GM13976 (cell line): ENCODE data around the gene TAAR8.

Experiments
- DNase-seq: peaks from one replicate; pipeline ENCODE4 v3.0.0; 2012; ENCODE audit warnings: low spot score
- in situ Hi-C: fragments of 300-500 bp; cut with MboI; formaldehyde crosslinking; loops from one replicate; pipeline ENCODE4 v1.12.0; 2022; ENCODE audit warnings: low sequenced_read_pairs, mixed read lengths, inconsistent platforms; ENCODE audit not compliant: unreplicated experiment
- TF ChIP-seq, protein P1 (sequence below): IDR thresholded peaks from 2 replicates; pipeline ENCODE4 v1.5.1; 2012; ENCODE audit warnings: borderline replicate concordance, mild to moderate bottlenecking; ENCODE audit not compliant: insufficient read depth; ENCODE audit errors: extremely low read depth, missing control alignments, control extremely low read depth

The TAAR8 gene

DNA sequence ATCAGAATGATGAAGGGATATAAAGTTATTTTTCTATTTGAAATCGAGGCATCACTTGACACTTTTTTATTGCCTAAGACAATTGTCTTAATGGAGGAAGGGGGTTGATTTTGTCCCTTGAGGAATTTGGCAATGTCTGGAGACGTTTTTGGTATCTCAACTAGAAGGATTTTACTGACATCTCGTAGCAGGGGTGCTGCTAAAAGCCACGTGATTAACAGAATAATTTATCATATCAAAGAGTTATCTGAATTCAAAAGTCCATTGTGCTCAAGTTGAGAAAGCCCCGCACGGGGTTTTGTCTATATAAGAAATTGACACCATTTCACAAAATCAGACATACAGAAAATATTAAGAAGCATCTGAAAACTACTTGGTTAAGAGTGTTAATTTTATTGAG is 16.1 kb downstream of the TAAR8 start:
- TF ChIP-seq, protein P1, sequence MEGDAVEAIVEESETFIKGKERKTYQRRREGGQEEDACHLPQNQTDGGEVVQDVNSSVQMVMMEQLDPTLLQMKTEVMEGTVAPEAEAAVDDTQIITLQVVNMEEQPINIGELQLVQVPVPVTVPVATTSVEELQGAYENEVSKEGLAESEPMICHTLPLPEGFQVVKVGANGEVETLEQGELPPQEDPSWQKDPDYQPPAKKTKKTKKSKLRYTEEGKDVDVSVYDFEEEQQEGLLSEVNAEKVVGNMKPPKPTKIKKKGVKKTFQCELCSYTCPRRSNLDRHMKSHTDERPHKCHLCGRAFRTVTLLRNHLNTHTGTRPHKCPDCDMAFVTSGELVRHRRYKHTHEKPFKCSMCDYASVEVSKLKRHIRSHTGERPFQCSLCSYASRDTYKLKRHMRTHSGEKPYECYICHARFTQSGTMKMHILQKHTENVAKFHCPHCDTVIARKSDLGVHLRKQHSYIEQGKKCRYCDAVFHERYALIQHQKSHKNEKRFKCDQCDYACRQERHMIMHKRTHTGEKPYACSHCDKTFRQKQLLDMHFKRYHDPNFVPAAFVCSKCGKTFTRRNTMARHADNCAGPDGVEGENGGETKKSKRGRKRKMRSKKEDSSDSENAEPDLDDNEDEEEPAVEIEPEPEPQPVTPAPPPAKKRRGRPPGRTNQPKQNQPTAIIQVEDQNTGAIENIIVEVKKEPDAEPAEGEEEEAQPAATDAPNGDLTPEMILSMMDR, result no peak
- no peak for DNase-seq
- in situ Hi-C loops, result no loop called here

DNA sequence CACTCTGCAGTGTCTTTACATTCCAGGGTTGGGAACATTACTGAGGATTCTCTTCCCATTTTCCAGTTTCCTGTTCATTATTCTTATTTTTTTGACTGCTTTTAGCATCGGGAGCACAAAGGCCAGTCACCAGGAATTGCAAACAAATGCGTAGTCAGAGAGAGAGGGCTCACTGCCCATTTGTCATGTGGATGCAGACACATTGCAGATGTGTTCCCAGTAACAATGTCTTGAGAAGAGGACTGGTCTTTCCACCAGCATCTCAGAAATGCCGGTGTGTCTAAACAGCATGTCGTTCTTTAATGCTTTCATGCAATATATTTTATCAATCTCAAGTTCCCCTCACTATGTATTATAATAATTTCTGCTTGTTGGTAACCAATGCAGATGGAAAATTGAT is 16.7 kb downstream of the TAAR8 start:
- TF ChIP-seq, protein P1, result no peak
- no peak for DNase-seq
- in situ Hi-C loops, result no loop called here

DNA sequence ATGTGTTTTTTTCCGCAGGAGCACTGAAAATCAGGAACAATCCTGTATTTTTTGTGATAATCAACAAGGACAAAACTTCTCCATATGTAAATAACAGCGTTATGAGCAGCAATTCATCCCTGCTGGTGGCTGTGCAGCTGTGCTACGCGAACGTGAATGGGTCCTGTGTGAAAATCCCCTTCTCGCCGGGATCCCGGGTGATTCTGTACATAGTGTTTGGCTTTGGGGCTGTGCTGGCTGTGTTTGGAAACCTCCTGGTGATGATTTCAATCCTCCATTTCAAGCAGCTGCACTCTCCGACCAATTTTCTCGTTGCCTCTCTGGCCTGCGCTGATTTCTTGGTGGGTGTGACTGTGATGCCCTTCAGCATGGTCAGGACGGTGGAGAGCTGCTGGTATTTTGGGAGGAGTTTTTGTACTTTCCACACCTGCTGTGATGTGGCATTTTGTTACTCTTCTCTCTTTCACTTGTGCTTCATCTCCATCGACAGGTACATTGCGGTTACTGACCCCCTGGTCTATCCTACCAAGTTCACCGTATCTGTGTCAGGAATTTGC is 17.8 kb downstream of the TAAR8 start, which contains the start of gene TAAR6:
TAAR6 (plus strand) TSS at position 102 of the 557 bp plus-strand sequence; CDS start at position 102, 0 bp downstream.
- TF ChIP-seq, protein P1, result no peak
- in situ Hi-C loops, result no loop called here
- DNase-seq, result no peak

DNA sequence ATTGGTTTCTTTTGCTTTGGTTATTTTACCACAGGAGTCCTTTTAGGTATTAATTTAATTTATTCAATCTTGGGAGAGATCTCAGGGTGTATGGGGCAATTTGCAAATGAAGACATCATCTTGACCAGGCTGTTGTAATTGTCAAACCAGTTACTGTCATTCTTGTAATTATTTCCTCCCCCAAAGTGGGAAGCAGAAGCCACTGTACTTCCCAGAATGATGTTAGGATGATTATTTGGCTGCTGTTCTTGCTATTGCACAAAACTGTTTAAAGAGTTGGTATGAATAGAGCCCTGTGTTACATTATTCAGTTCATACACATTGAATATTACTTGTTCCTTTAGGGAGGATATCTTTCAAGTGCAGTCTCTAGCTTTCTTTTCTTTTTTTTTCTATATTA is 19.3 kb downstream of the TAAR8 start:
- TF ChIP-seq, protein P1, result no peak
- no peak for DNase-seq
- in situ Hi-C loops, result no loop called here

DNA sequence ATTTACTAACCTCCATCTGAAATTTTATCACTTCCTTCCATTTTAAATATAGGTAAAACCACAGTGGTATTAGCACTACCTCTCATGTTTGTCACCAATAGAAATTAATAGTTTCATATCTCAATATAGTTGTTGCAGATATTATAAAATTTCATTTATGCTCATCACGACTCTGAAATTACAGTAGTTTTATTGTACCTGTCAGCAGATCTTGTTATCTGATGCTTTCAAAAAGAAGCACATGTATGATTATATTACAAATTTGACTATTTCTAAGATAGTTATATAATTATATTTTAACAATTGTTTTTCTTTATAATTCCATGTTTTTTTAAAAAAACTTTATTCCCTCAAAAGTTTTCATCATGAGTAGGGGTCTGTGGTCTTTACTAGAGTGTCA is 32.2 kb downstream of the TAAR8 start:
- TF ChIP-seq, protein P1, result no peak
- in situ Hi-C loops, result no loop called here
- no peak for DNase-seq

DNA sequence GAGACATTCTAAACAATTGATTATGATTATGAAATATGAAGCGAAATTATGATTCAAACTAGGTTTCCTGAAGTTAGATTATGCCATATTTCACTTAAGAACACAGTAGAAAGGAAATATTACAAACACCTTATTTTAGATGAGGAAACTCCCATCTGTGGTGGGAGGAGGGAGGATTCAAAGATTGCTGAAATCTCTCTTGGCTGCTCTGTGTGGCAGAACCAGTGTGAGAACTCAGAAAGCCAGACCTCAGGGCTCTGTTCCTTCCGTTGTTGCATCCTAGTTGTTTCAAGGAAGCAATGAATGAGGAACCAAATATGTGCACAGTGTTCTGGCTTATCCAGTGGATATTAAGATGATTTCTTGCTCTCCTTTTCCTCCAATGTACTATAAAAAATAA is 35.0 kb downstream of the TAAR8 start:
- no peak for DNase-seq
- in situ Hi-C loops, result no loop called here
- TF ChIP-seq, protein P1, result no peak
